ENCODE results near the gene MAP3K6.
A peak's percentile ranks its signal among the peaks of the same experiment; 100 is the strongest.

DNA sequence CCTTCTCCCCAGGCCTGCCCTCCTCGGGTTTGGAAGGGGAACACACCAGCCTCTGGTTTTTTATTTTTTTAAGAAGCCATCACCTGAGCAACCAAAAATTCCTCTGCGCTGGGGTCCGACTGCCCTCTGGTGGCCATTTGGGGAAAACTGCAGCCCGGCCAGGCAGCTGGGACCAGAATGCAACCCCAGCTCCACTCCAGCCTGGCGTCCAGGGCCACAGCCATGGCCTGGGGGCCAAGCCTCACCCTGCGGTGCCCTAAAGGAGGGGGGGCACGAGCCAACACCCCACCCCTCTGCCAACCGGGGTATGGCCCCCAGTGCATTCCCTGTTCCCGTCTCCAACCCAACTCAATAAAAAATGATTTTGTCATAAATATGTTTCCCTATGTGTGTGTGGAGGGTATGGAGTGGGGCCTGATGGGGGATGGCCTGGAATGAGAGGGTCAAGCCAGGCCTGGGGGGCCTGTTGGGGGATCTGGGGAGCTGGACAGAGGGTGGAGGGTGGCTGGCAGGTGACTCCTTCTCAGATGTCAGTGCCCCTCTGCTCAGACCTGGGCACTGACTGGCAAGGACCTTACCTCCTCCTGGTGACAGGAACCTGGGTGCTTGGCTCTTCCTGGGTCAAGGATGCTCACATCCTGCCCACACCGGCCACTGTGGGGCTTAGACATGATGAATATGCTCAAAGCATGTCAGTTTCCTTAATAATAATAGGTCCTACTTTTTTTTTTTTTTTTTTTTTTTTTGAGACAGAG is 28.9 kb upstream of the MAP3K6 start:
- TF ChIP-seq, protein P1, sequence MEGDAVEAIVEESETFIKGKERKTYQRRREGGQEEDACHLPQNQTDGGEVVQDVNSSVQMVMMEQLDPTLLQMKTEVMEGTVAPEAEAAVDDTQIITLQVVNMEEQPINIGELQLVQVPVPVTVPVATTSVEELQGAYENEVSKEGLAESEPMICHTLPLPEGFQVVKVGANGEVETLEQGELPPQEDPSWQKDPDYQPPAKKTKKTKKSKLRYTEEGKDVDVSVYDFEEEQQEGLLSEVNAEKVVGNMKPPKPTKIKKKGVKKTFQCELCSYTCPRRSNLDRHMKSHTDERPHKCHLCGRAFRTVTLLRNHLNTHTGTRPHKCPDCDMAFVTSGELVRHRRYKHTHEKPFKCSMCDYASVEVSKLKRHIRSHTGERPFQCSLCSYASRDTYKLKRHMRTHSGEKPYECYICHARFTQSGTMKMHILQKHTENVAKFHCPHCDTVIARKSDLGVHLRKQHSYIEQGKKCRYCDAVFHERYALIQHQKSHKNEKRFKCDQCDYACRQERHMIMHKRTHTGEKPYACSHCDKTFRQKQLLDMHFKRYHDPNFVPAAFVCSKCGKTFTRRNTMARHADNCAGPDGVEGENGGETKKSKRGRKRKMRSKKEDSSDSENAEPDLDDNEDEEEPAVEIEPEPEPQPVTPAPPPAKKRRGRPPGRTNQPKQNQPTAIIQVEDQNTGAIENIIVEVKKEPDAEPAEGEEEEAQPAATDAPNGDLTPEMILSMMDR (IDR thresholded peaks at IDR 0.05; ENCODE audit: low read depth, low read length, missing input control), result peak; percentile 95
- TF ChIP-seq, protein P2, sequence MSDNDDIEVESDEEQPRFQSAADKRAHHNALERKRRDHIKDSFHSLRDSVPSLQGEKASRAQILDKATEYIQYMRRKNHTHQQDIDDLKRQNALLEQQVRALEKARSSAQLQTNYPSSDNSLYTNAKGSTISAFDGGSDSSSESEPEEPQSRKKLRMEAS (IDR thresholded peaks at IDR 0.05), result no peak
- no peak for TF ChIP-seq YY1 (IDR thresholded peaks at IDR 0.05)
- no peak for TF ChIP-seq GABPA (IDR thresholded peaks at IDR 0.05 in 1 of 2, conservative IDR thresholded peaks at IDR 0.05 in 1 of 2)
- no peak for TF ChIP-seq EGR1 (IDR thresholded peaks at IDR 0.05; ENCODE audit: low read depth in 2 of 2)
- TF ChIP-seq, protein P3, sequence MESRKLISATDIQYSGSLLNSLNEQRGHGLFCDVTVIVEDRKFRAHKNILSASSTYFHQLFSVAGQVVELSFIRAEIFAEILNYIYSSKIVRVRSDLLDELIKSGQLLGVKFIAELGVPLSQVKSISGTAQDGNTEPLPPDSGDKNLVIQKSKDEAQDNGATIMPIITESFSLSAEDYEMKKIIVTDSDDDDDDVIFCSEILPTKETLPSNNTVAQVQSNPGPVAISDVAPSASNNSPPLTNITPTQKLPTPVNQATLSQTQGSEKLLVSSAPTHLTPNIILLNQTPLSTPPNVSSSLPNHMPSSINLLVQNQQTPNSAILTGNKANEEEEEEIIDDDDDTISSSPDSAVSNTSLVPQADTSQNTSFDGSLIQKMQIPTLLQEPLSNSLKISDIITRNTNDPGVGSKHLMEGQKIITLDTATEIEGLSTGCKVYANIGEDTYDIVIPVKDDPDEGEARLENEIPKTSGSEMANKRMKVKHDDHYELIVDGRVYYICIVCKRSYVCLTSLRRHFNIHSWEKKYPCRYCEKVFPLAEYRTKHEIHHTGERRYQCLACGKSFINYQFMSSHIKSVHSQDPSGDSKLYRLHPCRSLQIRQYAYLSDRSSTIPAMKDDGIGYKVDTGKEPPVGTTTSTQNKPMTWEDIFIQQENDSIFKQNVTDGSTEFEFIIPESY (IDR thresholded peaks at IDR 0.05), result no peak
- TF ChIP-seq JUND (IDR thresholded peaks at IDR 0.05), result no peak
- peak; percentile 91 to 92 for TF ChIP-seq RAD21 (IDR thresholded peaks at IDR 0.05)
- no peak for TF ChIP-seq TAF1 (conservative IDR thresholded peaks at IDR 0.05)
- TF ChIP-seq HNF4G (IDR thresholded peaks at IDR 0.05), result no peak
- TF ChIP-seq, protein P4, sequence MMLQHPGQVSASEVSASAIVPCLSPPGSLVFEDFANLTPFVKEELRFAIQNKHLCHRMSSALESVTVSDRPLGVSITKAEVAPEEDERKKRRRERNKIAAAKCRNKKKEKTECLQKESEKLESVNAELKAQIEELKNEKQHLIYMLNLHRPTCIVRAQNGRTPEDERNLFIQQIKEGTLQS (IDR thresholded peaks at IDR 0.05), result no peak

Data from liver (tissue), 3 donors.